HCT116 (cell line): ENCODE results near the gene TEDC2. TPM values are rescaled to one million over a fixed set of nuclear protein-coding genes. Genes with fewer than 3 reads are reported as not detected.

ENCODE experiments used
- ATAC-seq: fragments of 200-7000 bp; cut with Tn5 transposase; 2 replicates; pipeline ENCODE4 v1.9.1; 2020; ENCODE audit warnings: mild to moderate bottlenecking, moderate library complexity
- BruUV-seq: library from RNA; stranded (reverse); fragments of 400-500 nt; replicated peaks from 2 replicates; lab custom pipeline; 2021; lab: Mats Ljungman, UMichigan
- CTCF ChIA-PET: fragments of 300-600 bp; sonication (Branson Sonifier 250); formaldehyde crosslinking; loops from one replicate; lab custom pipeline; 2021; ENCODE audit warnings: antibody characterized with exemption; lab: Charles Lee
- POLR2A ChIA-PET: fragments of 300-600, 350-600 bp; sonication (Branson Sonifier 250); formaldehyde crosslinking; loops from one replicate; lab custom pipeline; 2021; ENCODE audit warnings: antibody characterized with exemption; lab: Charles Lee
- RAD21 ChIA-PET, 2 experiments: fragments of 300-600 bp; sonication (Branson Sonifier 250); formaldehyde crosslinking; loops; one replicate each; lab custom pipeline; 2023; ENCODE audit warnings: low total read pairs in 2 of 2; ENCODE audit not compliant: uncharacterized antibody in 2 of 2, unreplicated experiment in 2 of 2, low non-redundant PET in 1 of 2; lab: Charles Lee
- DNase-seq: peaks from one replicate; pipeline ENCODE4 v3.0.0-alpha.2; 2010; ENCODE audit warnings: low read depth, low spot score
- H2AFZ ChIP-seq: fragments of 200-600 bp; shearing (Covaris generic), sonication (generic); 2 replicates; pipeline ENCODE4 v1.6.1; 2017; ENCODE audit warnings: low read depth, mixed run types, mixed read lengths, antibody characterized with exemption, low read length; ENCODE audit not compliant: poor library complexity, severe bottlenecking
- H3K27ac ChIP-seq: 2 replicates; pipeline ENCODE4 v1.5.1; 2012; ENCODE audit warnings: low read depth, low read length
- H3K27me3 ChIP-seq: fragments of 200-600 bp; sonication (generic); 2 replicates; pipeline ENCODE4 v1.6.1; 2016; ENCODE audit warnings: mixed run types, low read length, mixed read lengths; ENCODE audit not compliant: insufficient read depth
- H3K36me3 ChIP-seq, 2 experiments: fragments of 200-500 bp in 1 of 2; fragments of 200-600 bp in 1 of 2; sonication (Bioruptor generic) in 1 of 2; sonication (generic) in 1 of 2; 2 replicates each; pipeline versions ENCODE4 v1.5.1 to v1.6.1; 2014 to 2016; ENCODE audit warnings: low read length in 2 of 2, inconsistent platforms in 1 of 2, mixed read lengths in 1 of 2, mixed run types in 1 of 2; ENCODE audit not compliant: insufficient read depth in 2 of 2, control insufficient read depth in 1 of 2
- H3K4me1 ChIP-seq, 2 experiments: fragments of 200-600 bp in 1 of 2; sonication (generic) in 1 of 2; 2 replicates each; pipeline versions ENCODE4 v1.5.1 to v1.6.1; 2012 to 2017; ENCODE audit warnings: low read length in 2 of 2, inconsistent platforms in 1 of 2, mild to moderate bottlenecking in 1 of 2, mixed read lengths in 1 of 2, mixed run types in 1 of 2, moderate library complexity in 1 of 2; ENCODE audit not compliant: insufficient read depth in 2 of 2, control insufficient read depth in 1 of 2
- H3K4me2 ChIP-seq: fragments of 200-600 bp; sonication (generic); 2 replicates; pipeline ENCODE4 v1.6.1; 2017; ENCODE audit warnings: mixed run types, low read length, mixed read lengths
- H3K4me3 ChIP-seq, 2 experiments: fragments of 200-600 bp in 1 of 2; sonication (generic) in 1 of 2; replicated peaks in 1 of 2; 2 replicates each; pipeline ENCODE4 v1.5.1; 2011 to 2016; ENCODE audit warnings: low read length in 2 of 2, control low read depth in 1 of 2, low read depth in 1 of 2, mild to moderate bottlenecking in 1 of 2, mixed read lengths in 1 of 2, mixed run types in 1 of 2
- H3K79me2 ChIP-seq: fragments of 200-600 bp; sonication (generic); 2 replicates; pipeline ENCODE4 v1.6.1; 2017; ENCODE audit warnings: mild to moderate bottlenecking, mixed run types, low read length, moderate library complexity, mixed read lengths; ENCODE audit not compliant: insufficient read depth
- H3K9ac ChIP-seq: fragments of 200-600 bp; sonication (generic); 2 replicates; pipeline ENCODE4 v1.6.1; 2016; ENCODE audit warnings: low read length, mixed read lengths
- H3K9me2 ChIP-seq: fragments of 200-600 bp; sonication (generic), shearing (Covaris generic); 2 replicates; pipeline ENCODE4 v1.6.1; 2017; ENCODE audit warnings: mixed run types, mild to moderate bottlenecking, moderate library complexity; ENCODE audit not compliant: insufficient read depth
- H3K9me3 ChIP-seq, 2 experiments: fragments of 200-500 bp in 1 of 2; fragments of 200-600 bp in 1 of 2; sonication (Bioruptor generic) in 1 of 2; sonication (generic) in 1 of 2; 2 replicates each; pipeline ENCODE4 v1.6.1; 2014 to 2017; ENCODE audit warnings: low read length in 2 of 2, mixed read lengths in 2 of 2, inconsistent platforms in 1 of 2, low read depth in 1 of 2, mild to moderate bottlenecking in 1 of 2, mixed run types in 1 of 2, moderate library complexity in 1 of 2; ENCODE audit not compliant: control insufficient read depth in 1 of 2, insufficient read depth in 1 of 2
- H4K20me1 ChIP-seq: fragments of 200-600 bp; sonication (generic), shearing (Covaris generic); 2 replicates; pipeline ENCODE4 v1.6.1; 2017; ENCODE audit warnings: mixed run types, mild to moderate bottlenecking, moderate library complexity; ENCODE audit not compliant: insufficient read depth
- CEBPB ChIP-seq: IDR thresholded peaks from 2 replicates; pipeline ENCODE4 v1.6.1; 2012; ENCODE audit warnings: low read depth
- EGR1 ChIP-seq: IDR thresholded peaks from 2 replicates; pipeline ENCODE4 v1.6.1; 2012; ENCODE audit warnings: low read depth
- EZH2 ChIP-seq: fragments of 200-600 bp; sonication (generic); IDR thresholded peaks from 2 replicates; pipeline ENCODE4 v1.6.1; 2017; ENCODE audit warnings: antibody characterized with exemption, mixed run types
- FOSL1 ChIP-seq: IDR thresholded peaks from 2 replicates; pipeline ENCODE4 v1.6.1; 2012; ENCODE audit warnings: low read depth
- JUND ChIP-seq: IDR thresholded peaks from 2 replicates; pipeline ENCODE4 v1.6.1; 2012
- SP1 ChIP-seq: IDR thresholded peaks from 2 replicates; pipeline ENCODE4 v1.6.1; 2012; ENCODE audit warnings: low read depth
- SRF ChIP-seq: IDR thresholded peaks from 2 replicates; pipeline ENCODE4 v1.6.1; 2012; ENCODE audit warnings: low read depth
- TCF7L2 ChIP-seq: IDR thresholded peaks from 2 replicates; pipeline ENCODE4 v1.7.0; 2011; ENCODE audit warnings: borderline replicate concordance, inconsistent platforms; ENCODE audit not compliant: insufficient read depth, insufficient read length; ENCODE audit errors: extremely low read depth
- intact Hi-C: fragments of 100-400 bp; cut with micrococcal nuclease; formaldehyde crosslinking; loops from 2 replicates; pipeline ENCODE4 v1.10.0; 2022
- total RNA-seq: library from RNA; stranded (reverse); gene quantifications from one replicate; pipeline ENCODE4 v1.2.1, GENCODE V29; 2021; ENCODE audit not compliant: unreplicated experiment
- TF ChIP-seq, protein P1 (sequence below): IDR thresholded peaks from 2 replicates; pipeline ENCODE4 v1.6.1; 2012

Gene TEDC2
- total RNA-seq, 1 experiment from 2014 or later = 26.5 TPM

DNA sequence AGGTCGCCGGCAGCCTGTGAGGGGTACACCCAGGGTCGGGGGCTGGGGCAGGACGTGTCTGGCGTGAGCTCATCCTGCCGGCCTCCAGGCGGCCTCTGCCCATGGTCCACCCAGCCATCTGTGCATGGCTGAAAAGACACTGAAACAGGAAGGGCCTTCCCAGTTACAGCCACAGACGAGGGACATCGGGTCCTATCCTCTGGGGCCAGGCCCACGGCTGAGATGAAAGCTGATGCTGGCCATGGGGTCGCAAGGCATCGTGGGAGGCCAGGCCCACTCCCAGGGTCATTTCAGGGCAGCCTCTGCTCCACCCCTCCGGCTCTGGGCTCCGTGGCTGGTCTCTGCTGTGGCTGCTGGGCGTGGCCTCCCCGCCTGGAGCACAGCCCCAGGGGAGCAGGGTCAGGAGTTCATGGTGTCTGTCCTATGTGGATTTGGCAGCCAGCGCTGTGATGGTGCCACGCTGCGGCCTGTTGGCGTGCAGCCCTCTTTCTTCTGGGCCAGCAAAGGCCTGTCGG is 37.3 kb downstream of the TEDC2 start:
- Histone ChIP-seq H3K9ac (no peak overlapping the region), H3K9me2 (no peaks in the 10 kb centered on the region), H3K36me3 (peaks cover 0 to 4% of the 10 kb centered on the region in 2 experiments; a peak in 1 of 4 replicates), H3K4me2 (no peak overlapping the region), H3K4me3 (no peak overlapping the region), H3K4me1 (peaks cover 3 to 6% of the 10 kb centered on the region in 2 experiments; a peak in 1 of 4 replicates), H3K79me2 (peaks cover 6% of the 10 kb centered on the region; the same call in 1 of the 2 replicates), H3K27ac (no peak overlapping the region), H3K27me3 (no peaks in the 10 kb centered on the region), H3K9me3 (no peaks in the 10 kb centered on the region), H4K20me1 (no peaks in the 10 kb centered on the region), H2AFZ (no peak overlapping the region)
- ChIA-PET CTCF (no interaction called here), POLR2A (no interaction called here), RAD21 (no interaction called here)
- BruUV-seq = no TSS peak
- ATAC-seq (no peak), DNase-seq (no peak)
- TF ChIP-seq CEBPB = no peak
- no peak for TF ChIP-seq SRF
- no peak for TF ChIP-seq JUND
- intact Hi-C loops = no loop called here

- CTCF ChIA-PET = no interaction called here
- Histone ChIP-seq H3K9me3 (no peaks in the 10 kb centered on the region), H2AFZ (no peak overlapping the region), H4K20me1 (no peaks in the 10 kb centered on the region), H3K36me3 (peaks cover 0 to 4% of the 10 kb centered on the region in 2 experiments; a peak in 1 of 4 replicates), H3K9ac (no peak overlapping the region), H3K4me3 (no peak overlapping the region), H3K4me2 (no peak overlapping the region), H3K4me1 (peaks cover 3 to 10% of the 10 kb centered on the region in 2 experiments; a peak in 3 of 4 replicates), H3K9me2 (no peaks in the 10 kb centered on the region), H3K27ac (no peak overlapping the region), H3K79me2 (no peaks in the 10 kb centered on the region), H3K27me3 (no peaks in the 10 kb centered on the region)
- POLR2A ChIA-PET = no interaction called here
- ATAC-seq (no peak), DNase-seq (no peak)
- TF ChIP-seq TCF7L2 = no peak
- TF ChIP-seq FOSL1 = no peak
- TF ChIP-seq EGR1 = no peak
- TF ChIP-seq SRF = no peak
- no peak for TF ChIP-seq SP1
- no peak for TF ChIP-seq EZH2
- TF ChIP-seq, protein P1, sequence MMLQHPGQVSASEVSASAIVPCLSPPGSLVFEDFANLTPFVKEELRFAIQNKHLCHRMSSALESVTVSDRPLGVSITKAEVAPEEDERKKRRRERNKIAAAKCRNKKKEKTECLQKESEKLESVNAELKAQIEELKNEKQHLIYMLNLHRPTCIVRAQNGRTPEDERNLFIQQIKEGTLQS = no peak
- intact Hi-C loops = no loop called here
- RAD21 ChIA-PET = no interaction called here
- BruUV-seq = no TSS peak
Observed at GRCh38 chr16:2497695-2498484, 38.0 kb downstream of the TEDC2 start.
